Osteocyte (in vitro differentiated cells): Measurements from ENCODE around the gene SYTL1. TPM values are rescaled to one million over a fixed set of nuclear protein-coding genes. Genes with fewer than 3 reads are reported as not detected.
A peak's percentile ranks its signal among the peaks of the same experiment; 100 is the strongest.

Experiments
- DNase-seq: peaks from one replicate; pipeline ENCODE4 v3.0.0; 2021; ENCODE audit warnings: mixed read lengths; ENCODE audit not compliant: unreplicated experiment; ENCODE audit errors: extremely low spot score
- H3K27ac Mint-ChIP-seq: one replicate; pipeline ENCODE4 v1.8.0; 2021; ENCODE audit warnings: mild to moderate bottlenecking, mixed read lengths; ENCODE audit not compliant: unreplicated experiment
- H3K27me3 Mint-ChIP-seq: one replicate; pipeline ENCODE4 v1.8.0; 2021; ENCODE audit warnings: mixed read lengths; ENCODE audit not compliant: unreplicated experiment
- H3K36me3 Mint-ChIP-seq: one replicate; pipeline ENCODE4 v1.8.0; 2021; ENCODE audit warnings: mixed read lengths; ENCODE audit not compliant: unreplicated experiment
- H3K4me1 Mint-ChIP-seq: one replicate; pipeline ENCODE4 v1.8.0; 2021; ENCODE audit warnings: mixed read lengths; ENCODE audit not compliant: unreplicated experiment
- H3K4me3 Mint-ChIP-seq: one replicate; pipeline ENCODE4 v1.8.0; 2021; ENCODE audit warnings: mild to moderate bottlenecking, moderate library complexity, mixed read lengths; ENCODE audit not compliant: unreplicated experiment
- H3K9me3 Mint-ChIP-seq: one replicate; pipeline ENCODE4 v1.8.0; 2021; ENCODE audit warnings: mixed read lengths; ENCODE audit not compliant: unreplicated experiment
- CTCF ChIP-seq: fragments of 200-600 bp; sonication (generic); IDR thresholded peaks from 2 replicates; pipeline ENCODE4 v1.5.0; 2021; ENCODE audit warnings: antibody characterized with exemption, mild to moderate bottlenecking, moderate library complexity
- total RNA-seq: library from RNA; stranded (reverse); gene quantifications from 2 replicates; pipeline ENCODE4 v1.2.1, GENCODE V29; 2021

The SYTL1 gene
- total RNA-seq, 1 donor from 2014 or later = 0.46 TPM

GRCh38 chr1:27327964-27328363 is 13.9 kb upstream of the SYTL1 start:
- Mint-ChIP-seq H3K4me1 (peaks cover 9% of the 10 kb centered on the region), H3K9me3 (no peaks in the 10 kb centered on the region), H3K27ac (no peak overlapping the region), H3K4me3 (no peak overlapping the region), H3K36me3 (peaks cover 15% of the 10 kb centered on the region), H3K27me3 (no peaks in the 10 kb centered on the region)
- no peak for TF ChIP-seq CTCF
- DNase-seq = no peak

GRCh38 chr1:27330786-27331185 is 11.0 kb upstream of the SYTL1 start:
- H3K9me3 Mint-ChIP-seq = no peaks in the 10 kb centered on the region
- no peak overlapping the region for H3K4me3 Mint-ChIP-seq
- no peak for DNase-seq
- H3K27ac Mint-ChIP-seq = no peak overlapping the region
- H3K27me3 Mint-ChIP-seq = no peaks in the 10 kb centered on the region
- TF ChIP-seq CTCF = no peak
- no peaks in the 10 kb centered on the region for H3K4me1 Mint-ChIP-seq
- peaks cover 15% of the 10 kb centered on the region for H3K36me3 Mint-ChIP-seq

- peaks cover 11% of the 10 kb centered on the region for H3K36me3 Mint-ChIP-seq
- no peak for TF ChIP-seq CTCF
- no peak for DNase-seq
- H3K9me3 Mint-ChIP-seq = no peaks in the 10 kb centered on the region
- H3K27me3 Mint-ChIP-seq = no peaks in the 10 kb centered on the region
- no peak overlapping the region for H3K27ac Mint-ChIP-seq
- no peak overlapping the region for H3K4me3 Mint-ChIP-seq
- H3K4me1 Mint-ChIP-seq = no peaks in the 10 kb centered on the region
Measured at GRCh38 chr1:27331426-27331825, 10.4 kb upstream of the SYTL1 start.

- H3K4me1 Mint-ChIP-seq = no peaks in the 10 kb centered on the region
- DNase-seq = no peak
- H3K4me3 Mint-ChIP-seq = no peak overlapping the region
- H3K27ac Mint-ChIP-seq = no peak overlapping the region
- no peaks in the 10 kb centered on the region for H3K27me3 Mint-ChIP-seq
- no peak for TF ChIP-seq CTCF
- peaks cover 16% of the 10 kb centered on the region for H3K36me3 Mint-ChIP-seq
- H3K9me3 Mint-ChIP-seq = no peaks in the 10 kb centered on the region
Measured at GRCh38 chr1:27331922-27332321, 9.9 kb upstream of the SYTL1 start.

- no peaks in the 10 kb centered on the region for H3K27me3 Mint-ChIP-seq
- H3K36me3 Mint-ChIP-seq = peaks cover 17% of the 10 kb centered on the region
- peak; percentile 81 for TF ChIP-seq CTCF
- H3K4me1 Mint-ChIP-seq = no peaks in the 10 kb centered on the region
- H3K4me3 Mint-ChIP-seq = no peak overlapping the region
- no peak overlapping the region for H3K27ac Mint-ChIP-seq
- DNase-seq = no peak
- no peaks in the 10 kb centered on the region for H3K9me3 Mint-ChIP-seq
Measured at GRCh38 chr1:27332536-27333281, 9.1 kb upstream of the SYTL1 start.
